ENCODE data around the gene TPK1. TPM values are rescaled to one million over a fixed set of nuclear protein-coding genes. Genes with fewer than 3 reads are reported as not detected.

The TPK1 gene
- total and polyA plus RNA-seq, 2 of the 8 experiments (the other 6 are each of a cell fraction or from before 2014, with no cell fraction given) = 1.9 to 2.7 TPM

DNA sequence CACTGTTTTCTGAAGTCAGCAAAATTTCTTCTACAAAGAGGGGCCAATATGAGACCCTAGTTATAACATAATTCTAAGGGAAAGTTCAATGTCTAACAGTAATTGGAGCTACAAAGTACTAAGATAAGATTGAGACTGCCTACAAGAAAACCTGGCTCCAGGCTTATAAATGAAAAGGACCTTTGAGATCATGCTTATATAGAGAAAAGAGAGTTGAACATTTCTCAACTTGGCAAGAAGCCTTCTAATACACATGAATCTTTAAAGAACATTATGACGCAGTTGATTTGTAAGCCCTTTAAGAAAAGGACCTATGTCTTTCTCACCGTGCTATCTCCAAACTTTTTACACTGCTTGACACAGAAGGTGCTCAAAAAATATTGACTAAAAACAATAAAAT is 87.9 kb downstream of the TPK1 start (continued):
- TF ChIP-seq CTBP2 (IDR thresholded peaks at IDR 0.05; ENCODE audit: borderline replicate concordance, insufficient read depth, insufficient read length, low read length) = no peak
- TF ChIP-seq, protein P1, sequence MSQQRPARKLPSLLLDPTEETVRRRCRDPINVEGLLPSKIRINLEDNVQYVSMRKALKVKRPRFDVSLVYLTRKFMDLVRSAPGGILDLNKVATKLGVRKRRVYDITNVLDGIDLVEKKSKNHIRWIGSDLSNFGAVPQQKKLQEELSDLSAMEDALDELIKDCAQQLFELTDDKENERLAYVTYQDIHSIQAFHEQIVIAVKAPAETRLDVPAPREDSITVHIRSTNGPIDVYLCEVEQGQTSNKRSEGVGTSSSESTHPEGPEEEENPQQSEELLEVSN (IDR thresholded peaks at IDR 0.05) = no peak

All from H1 (cell line).